GM23338 (cell line): ENCODE measurements around the gene NCOA1. TPM values are rescaled to one million over a fixed set of nuclear protein-coding genes. Genes with fewer than 3 reads are reported as not detected.

ENCODE experiments used
- ATAC-seq: fragments of 200-7000 bp; cut with Tn5 transposase; 3 replicates; pipeline ENCODE4 v1.9.1; 2020
- DNase-seq: peaks from one replicate; pipeline ENCODE4 v3.0.0-alpha.2; 2015; ENCODE audit warnings: low spot score
- H2AFZ ChIP-seq: fragments of 200-600 bp; sonication (generic); 2 replicates; pipeline ENCODE4 v1.8.0; 2016; ENCODE audit warnings: antibody characterized with exemption, mild to moderate bottlenecking, moderate library complexity
- H3F3A ChIP-seq: fragments of 200-600 bp; sonication (generic); replicated peaks from 2 replicates; pipeline ENCODE4 v1.8.0; 2017; ENCODE audit warnings: antibody characterized with exemption, mixed run types, low read depth
- H3K27ac ChIP-seq: fragments of 200-600 bp; sonication (generic); 2 replicates; pipeline ENCODE4 v1.6.1; 2016; ENCODE audit warnings: low read depth
- H3K27me3 ChIP-seq: fragments of 200-600 bp; sonication (generic); 2 replicates; pipeline ENCODE4 v1.8.0; 2016; ENCODE audit warnings: mild to moderate bottlenecking, mixed run types, moderate library complexity; ENCODE audit not compliant: insufficient read depth
- H3K36me3 ChIP-seq: fragments of 200-600 bp; sonication (generic); 2 replicates; pipeline ENCODE4 v1.8.0; 2016; ENCODE audit warnings: mild to moderate bottlenecking; ENCODE audit not compliant: insufficient read depth
- H3K4me1 ChIP-seq: fragments of 200-600 bp; sonication (generic); 2 replicates; pipeline ENCODE4 v1.8.0; 2016; ENCODE audit warnings: mild to moderate bottlenecking, moderate library complexity; ENCODE audit not compliant: insufficient read depth
- H3K4me2 ChIP-seq: fragments of 200-600 bp; sonication (generic); 2 replicates; pipeline ENCODE4 v1.7.1; 2017; ENCODE audit warnings: mixed run types
- H3K4me3 ChIP-seq: fragments of 200-600 bp; sonication (generic); 2 replicates; pipeline ENCODE4 v1.6.1; 2016; ENCODE audit warnings: mixed run types
- H3K79me2 ChIP-seq: fragments of 200-600 bp; sonication (generic); replicated peaks from 2 replicates; pipeline ENCODE4 v1.8.0; 2017; ENCODE audit warnings: mild to moderate bottlenecking; ENCODE audit not compliant: insufficient read depth
- H3K9me2 ChIP-seq: fragments of 200-600 bp; sonication (generic); 2 replicates; pipeline ENCODE4 v1.8.0; 2017; ENCODE audit not compliant: insufficient read depth
- H4K20me1 ChIP-seq: fragments of 200-600 bp; sonication (generic); replicated peaks from 2 replicates; pipeline ENCODE4 v1.8.0; 2017; ENCODE audit warnings: mild to moderate bottlenecking; ENCODE audit not compliant: insufficient read depth
- H3K27ac Mint-ChIP-seq: 2 replicates; pipeline ENCODE4 v1.8.0; 2020; ENCODE audit warnings: inconsistent platforms, mild to moderate bottlenecking, moderate library complexity, mixed read lengths
- H3K27me3 Mint-ChIP-seq: 3 replicates; pipeline ENCODE4 v1.8.0; 2022; ENCODE audit warnings: low read depth, mild to moderate bottlenecking, moderate library complexity, mixed read lengths, inconsistent platforms; ENCODE audit not compliant: insufficient read depth, poor library complexity
- H3K36me3 Mint-ChIP-seq: 3 replicates; pipeline ENCODE4 v1.8.0; 2021; ENCODE audit warnings: low read depth, mild to moderate bottlenecking, inconsistent platforms, moderate library complexity, mixed read lengths
- H3K4me1 Mint-ChIP-seq: 3 replicates; pipeline ENCODE4 v1.8.0; 2020; ENCODE audit warnings: mild to moderate bottlenecking, inconsistent platforms, mixed read lengths
- H3K4me3 Mint-ChIP-seq: 3 replicates; pipeline ENCODE4 v1.8.0; 2021; ENCODE audit warnings: moderate library complexity, mild to moderate bottlenecking, inconsistent platforms, mixed read lengths
- H3K9me3 Mint-ChIP-seq: 3 replicates; pipeline ENCODE4 v1.8.0; 2020; ENCODE audit warnings: moderate library complexity, mild to moderate bottlenecking, inconsistent platforms, mixed read lengths
- CREB1 ChIP-seq: fragments of 250-450 bp; sonication (Bioruptor Pico); IDR thresholded peaks from 2 replicates; pipeline ENCODE4 v1.5.0; 2020; ENCODE audit warnings: low read depth, mild to moderate bottlenecking, moderate library complexity
- CTCF ChIP-seq, 2 experiments: fragments of 200-600 bp in 1 of 2; sonication (generic) in 1 of 2; conservative IDR thresholded peaks; 2 replicates each; pipeline versions ENCODE4 v1.5.1 to v1.6.1; 2016 to 2017; ENCODE audit warnings: antibody characterized with exemption in 2 of 2, low read depth in 2 of 2, mild to moderate bottlenecking in 2 of 2, moderate library complexity in 1 of 2
- EZH2phosphoT487 ChIP-seq: fragments of 200-600 bp; sonication (generic); IDR thresholded peaks from one replicate; pipeline ENCODE4 v1.8.1; 2018; ENCODE audit warnings: antibody characterized with exemption; ENCODE audit not compliant: unreplicated experiment
- NANOG ChIP-seq: IDR thresholded peaks from 2 replicates; pipeline ENCODE4 v1.6.1; 2016; ENCODE audit warnings: antibody characterized with exemption, borderline replicate concordance
- POLR2AphosphoS5 ChIP-seq: IDR thresholded peaks from 2 replicates; pipeline ENCODE4 v1.6.1; 2016; ENCODE audit warnings: antibody characterized with exemption, low read depth
- STAT1 ChIP-seq: IDR thresholded peaks from one replicate; pipeline ENCODE4 v1.6.1; 2016; ENCODE audit warnings: antibody characterized with exemption; ENCODE audit not compliant: unreplicated experiment
- ZNF114 ChIP-seq: fragments of 250-450 bp; sonication (Bioruptor Pico); IDR thresholded peaks from 2 replicates; pipeline ENCODE4 v1.5.0; 2020; ENCODE audit warnings: mild to moderate bottlenecking, moderate library complexity
- ZNF331 ChIP-seq: fragments of 250-450 bp; sonication (Bioruptor Pico); IDR thresholded peaks from 2 replicates; pipeline ENCODE4 v1.5.0; 2020; ENCODE audit warnings: low read depth, mild to moderate bottlenecking, moderate library complexity
- ZNF462 ChIP-seq: fragments of 250-450 bp; sonication (Bioruptor Pico); IDR thresholded peaks from 2 replicates; pipeline ENCODE4 v1.5.0; 2020; ENCODE audit warnings: mild to moderate bottlenecking, moderate library complexity
- polyA plus RNA-seq: library from polyadenylated mRNA; unstranded; fragments of >200 nt; fragmentation: Nextera tagmentation; extraction: Ambion mirVana; gene quantifications from 2 replicates; pipeline ENCODE4 v1.2.1, GENCODE V29; 2016
- total RNA-seq: library from RNA; depleted of rRNA; stranded (reverse); fragments of >200 nt; shearing (Covaris generic); gene quantifications from 2 replicates; pipeline ENCODE4 v1.2.3, GENCODE V29; 2014
- TF ChIP-seq, protein P1 (sequence below): IDR thresholded peaks from 2 replicates; pipeline ENCODE4 v1.6.1; 2016; ENCODE audit warnings: antibody characterized with exemption

Gene NCOA1
- total and polyA plus RNA-seq, 2 experiments from 2014 or later, result 7.1 to 15.1 TPM

DNA sequence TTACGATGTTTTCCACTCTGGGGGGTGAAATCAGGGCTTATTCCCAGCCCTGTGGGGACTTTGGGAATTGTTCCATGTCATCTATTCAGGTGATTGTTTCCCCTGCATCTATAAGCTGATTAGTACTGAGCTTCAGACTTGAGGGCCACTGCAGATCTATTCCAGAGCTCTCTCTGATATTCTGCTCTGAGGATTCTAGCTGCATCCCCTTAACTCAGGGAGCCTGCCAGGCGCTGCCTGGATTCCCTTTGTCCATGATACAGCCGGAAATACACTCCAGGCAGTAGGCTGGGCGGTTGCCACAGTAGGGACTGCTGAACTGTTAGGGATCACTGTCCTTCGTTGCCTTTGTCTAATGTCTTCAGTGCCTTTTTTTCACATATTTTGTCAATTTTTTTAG is 270.8 kb downstream of the NCOA1 start (continued):
- no peak for TF ChIP-seq ZNF462 (CRISPR knock-in tag)
- no peak for TF ChIP-seq CREB1 (CRISPR knock-in tag)
- TF ChIP-seq POLR2AphosphoS5, result no peak
- no peak for TF ChIP-seq CTCF (conservative IDR thresholded peaks at IDR 0.05; ENCODE audit: low read depth in 2 of 2)
- no peak for TF ChIP-seq NANOG
- no peak for TF ChIP-seq EZH2phosphoT487
- no peak for TF ChIP-seq ZNF114
- no peak for TF ChIP-seq STAT1
- TF ChIP-seq ZNF331, result no peak

DNA sequence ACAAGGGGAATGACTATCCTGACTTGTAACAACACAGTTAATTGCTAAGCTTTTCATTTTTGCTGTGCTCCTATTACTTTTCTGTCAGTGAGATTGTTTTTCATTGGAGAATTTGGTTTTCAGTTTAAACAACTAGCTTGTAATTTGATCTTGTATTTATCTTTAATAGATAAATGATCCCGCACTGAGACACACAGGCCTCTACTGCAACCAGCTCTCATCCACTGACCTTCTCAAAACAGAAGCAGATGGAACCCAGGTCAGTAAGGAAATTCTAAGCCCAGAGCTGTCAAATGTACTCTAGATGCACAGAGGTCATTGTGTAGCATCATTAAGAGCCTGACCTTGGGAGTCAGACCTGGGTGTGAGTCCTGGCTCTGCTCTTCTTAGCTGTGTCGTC is 271.5 kb downstream of the NCOA1 start:
- H3F3A ChIP-seq, result no peaks in the 10 kb centered on the region

More for the DNA sequence above, 271.5 kb downstream of the NCOA1 start:
- Histone ChIP-seq H2AFZ (no peak overlapping the region), H3K36me3 (peaks cover 7% of the 10 kb centered on the region; the same call in 1 of the 2 replicates), H3K27ac (no peak overlapping the region), H3K4me2 (no peak overlapping the region), H3K79me2 (no peaks in the 10 kb centered on the region), H3K4me1 (no peaks in the 10 kb centered on the region), H4K20me1 (no peaks in the 10 kb centered on the region), H3K4me3 (no peak overlapping the region), H3K9me2 (no peaks in the 10 kb centered on the region), H3K27me3 (no peaks in the 10 kb centered on the region)
- peaks cover 3% of the 10 kb centered on the region; the same call in 2 of the 3 replicates for H3K36me3 Mint-ChIP-seq
- no peak overlapping the region for H3K27ac Mint-ChIP-seq
- no peak overlapping the region for H3K4me3 Mint-ChIP-seq
- ATAC-seq (no peak), DNase-seq (no peak)
- TF ChIP-seq, protein P1, sequence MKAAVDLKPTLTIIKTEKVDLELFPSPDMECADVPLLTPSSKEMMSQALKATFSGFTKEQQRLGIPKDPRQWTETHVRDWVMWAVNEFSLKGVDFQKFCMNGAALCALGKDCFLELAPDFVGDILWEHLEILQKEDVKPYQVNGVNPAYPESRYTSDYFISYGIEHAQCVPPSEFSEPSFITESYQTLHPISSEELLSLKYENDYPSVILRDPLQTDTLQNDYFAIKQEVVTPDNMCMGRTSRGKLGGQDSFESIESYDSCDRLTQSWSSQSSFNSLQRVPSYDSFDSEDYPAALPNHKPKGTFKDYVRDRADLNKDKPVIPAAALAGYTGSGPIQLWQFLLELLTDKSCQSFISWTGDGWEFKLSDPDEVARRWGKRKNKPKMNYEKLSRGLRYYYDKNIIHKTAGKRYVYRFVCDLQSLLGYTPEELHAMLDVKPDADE, result no peak
- TF ChIP-seq NANOG (no peak), EZH2phosphoT487 (no peak), STAT1 (no peak)
- peaks cover 5% of the 10 kb centered on the region for H3K27me3 Mint-ChIP-seq
- H3K4me1 Mint-ChIP-seq, result no peaks in the 10 kb centered on the region
- H3K9me3 Mint-ChIP-seq, result no peaks in the 10 kb centered on the region
